Neuronal stem cell (in vitro differentiated cells): ENCODE results near the gene MDP1.
A peak's percentile ranks its signal among the peaks of the same experiment; 100 is the strongest.

Source experiments
- DNase-seq: peaks from one replicate; pipeline ENCODE4 v3.0.0-alpha.2; 2013; ENCODE audit warnings: low spot score
- H2AFZ ChIP-seq: one replicate; pipeline ENCODE4 v1.6.1; 2013; ENCODE audit warnings: mild to moderate bottlenecking, low read length, inconsistent platforms
- H2AK5ac ChIP-seq: 2 replicates; pipeline ENCODE4 v1.6.1; 2013; ENCODE audit warnings: low read depth, mild to moderate bottlenecking, inconsistent platforms, low read length, moderate library complexity, mixed read lengths
- H2BK120ac ChIP-seq: 2 replicates; pipeline ENCODE4 v1.6.1; 2013; ENCODE audit warnings: low read depth, mild to moderate bottlenecking, inconsistent platforms, low read length, moderate library complexity, mixed read lengths
- H2BK12ac ChIP-seq: one replicate; pipeline ENCODE4 v1.6.1; 2013; ENCODE audit warnings: low read length, inconsistent platforms
- H2BK15ac ChIP-seq: 2 replicates; pipeline ENCODE4 v1.6.1; 2013; ENCODE audit warnings: mild to moderate bottlenecking, low read length, inconsistent platforms, mixed read lengths
- H2BK5ac ChIP-seq: one replicate; pipeline ENCODE4 v1.6.1; 2013; ENCODE audit warnings: inconsistent platforms, mild to moderate bottlenecking, low read length, moderate library complexity
- H3K14ac ChIP-seq: one replicate; pipeline ENCODE4 v1.6.1; 2013; ENCODE audit warnings: low read length, inconsistent platforms
- H3K18ac ChIP-seq: 2 replicates; pipeline ENCODE4 v1.6.1; 2013; ENCODE audit warnings: low read length, inconsistent platforms
- H3K23ac ChIP-seq: 2 replicates; pipeline ENCODE4 v1.6.1; 2013; ENCODE audit warnings: low read depth, mild to moderate bottlenecking, mixed read lengths, low read length, inconsistent platforms; ENCODE audit not compliant: poor library complexity
- H3K27ac ChIP-seq: replicated peaks from 3 replicates; pipeline ENCODE4 v1.5.1; 2013; ENCODE audit warnings: low read length, inconsistent platforms
- H3K27me3 ChIP-seq, 3 experiments: 2 replicates each; pipeline ENCODE4 v1.6.1; 2013; ENCODE audit warnings: low read length in 3 of 3, mild to moderate bottlenecking in 2 of 3, inconsistent platforms in 1 of 3, low read depth in 1 of 3, mixed read lengths in 1 of 3, moderate library complexity in 1 of 3; ENCODE audit not compliant: control insufficient read depth in 3 of 3, insufficient read depth in 3 of 3
- H3K36me3 ChIP-seq, 2 donors: replicated peaks in 1 of 2; 2 replicates each; pipeline ENCODE4 v1.6.1; 2013; ENCODE audit warnings: low read length in 2 of 2; ENCODE audit not compliant: control insufficient read depth in 2 of 2, insufficient read depth in 2 of 2
- H3K4ac ChIP-seq: 2 replicates; pipeline ENCODE4 v1.6.1; 2013; ENCODE audit warnings: inconsistent platforms, mild to moderate bottlenecking, low read length, moderate library complexity
- H3K4me1 ChIP-seq, 2 donors: 1 replicate in 1 of 2; 2 replicates in 1 of 2; pipeline ENCODE4 v1.6.1; 2013; ENCODE audit warnings: low read length in 2 of 2, low read depth in 1 of 2; ENCODE audit not compliant: control insufficient read depth in 2 of 2, insufficient read depth in 1 of 2
- H3K4me2 ChIP-seq: one replicate; pipeline ENCODE4 v1.6.1; 2013; ENCODE audit warnings: mild to moderate bottlenecking, low read length, inconsistent platforms; ENCODE audit not compliant: insufficient read depth, poor library complexity, severe bottlenecking
- H3K4me3 ChIP-seq, 2 donors: 2 replicates each; pipeline ENCODE4 v1.5.1; 2013; ENCODE audit warnings: low read length in 2 of 2, mild to moderate bottlenecking in 2 of 2, inconsistent platforms in 1 of 2, moderate library complexity in 1 of 2
- H3K79me1 ChIP-seq: one replicate; pipeline ENCODE4 v1.6.1; 2013; ENCODE audit warnings: low read depth, mild to moderate bottlenecking, inconsistent platforms, low read length, moderate library complexity
- H3K9ac ChIP-seq: one replicate; pipeline ENCODE4 v1.6.1; 2013; ENCODE audit warnings: mild to moderate bottlenecking, low read depth, low read length, inconsistent platforms; ENCODE audit not compliant: poor library complexity
- H3K9me3 ChIP-seq, 2 donors: replicated peaks in 1 of 2; 2 replicates each; pipeline versions ENCODE3 to v1.6.1; 2013; ENCODE audit warnings: low read length in 2 of 2, mild to moderate bottlenecking in 2 of 2, inconsistent platforms in 1 of 2, low read depth in 1 of 2, mixed read lengths in 1 of 2, moderate library complexity in 1 of 2; ENCODE audit not compliant: control insufficient read depth in 2 of 2, insufficient read depth in 1 of 2
- H4K8ac ChIP-seq: one replicate; pipeline ENCODE4 v1.6.1; 2013; ENCODE audit warnings: low read depth, mild to moderate bottlenecking, inconsistent platforms, low read length, moderate library complexity
- H4K91ac ChIP-seq: one replicate; pipeline ENCODE4 v1.6.1; 2013; ENCODE audit warnings: low read length, low read depth, mild to moderate bottlenecking, inconsistent platforms; ENCODE audit not compliant: poor library complexity
- WGBS, 2 donors: extraction: QIAGEN DNeasy Blood & Tissue Kit; methylation state at CpG; one replicate each; pipeline ENCODE4 v1.1.7; 2013; ENCODE audit warnings: missing lambda C conversion rate in 2 of 2, mixed read lengths in 1 of 2; ENCODE audit not compliant: insufficient read length in 2 of 2, insufficient replicate concordance in 1 of 2; ENCODE audit errors: extremely low coverage in 2 of 2; 5-methylcytosine and 5-hydroxymethylcytosine counted together

MDP1 gene

GRCh38 chr14:24172871-24173281, 43.0 kb downstream of the MDP1 start:
- Histone ChIP-seq H3K9me3 (no peaks in the 10 kb centered on the region), H4K91ac (no peak overlapping the region), H3K4me2 (peak overlapping the region; percentile 92), H2BK12ac (no peak overlapping the region), H3K79me1 (peaks cover 9% of the 10 kb centered on the region), H3K4me1 (peaks cover 0 to 8% of the 10 kb centered on the region in 2 donors), H3K14ac (peak overlapping the region; percentile 9), H3K4me3 (peak overlapping the region in 1 of 2 donors; percentile 91), H3K9ac (peak overlapping the region; percentile 64), H2BK15ac (peak overlapping the region; percentile 65), H3K4ac (no peak overlapping the region), H2BK120ac (no peak overlapping the region), H3K27ac (no peak overlapping the region), H3K36me3 (peaks cover 7 to 26% of the 10 kb centered on the region in 2 donors), H4K8ac (no peak overlapping the region), H3K18ac (no peak overlapping the region), H3K27me3 (no peaks in the 10 kb centered on the region), H2AK5ac (peak overlapping the region; percentile 99), H2BK5ac (no peak overlapping the region), H2AFZ (no peak overlapping the region), H3K23ac (peak overlapping the region; percentile 61)
- DNase-seq: no peak
- WGBS, 2 donors: no CpG with 5 or more reads among the region's 20 CpGs

GRCh38 chr14:24172261-24172860, 43.5 kb downstream of the MDP1 start:
- Histone ChIP-seq H3K4ac (no peak overlapping the region), H2BK5ac (no peak overlapping the region), H3K27me3 (no peaks in the 10 kb centered on the region), H3K4me1 (peaks cover 0 to 8% of the 10 kb centered on the region in 2 donors), H3K23ac (peak overlapping the region; percentile 61), H2AFZ (no peak overlapping the region), H2BK120ac (no peak overlapping the region), H2BK15ac (peak overlapping the region; percentile 65), H3K9me3 (no peaks in the 10 kb centered on the region), H3K4me3 (peak overlapping the region; percentile 1 to 91), H3K27ac (peak overlapping the region; percentile 63), H4K91ac (no peak overlapping the region), H3K18ac (peak overlapping the region; percentile 96), H3K14ac (peak overlapping the region; percentile 85), H3K79me1 (peaks cover 9% of the 10 kb centered on the region), H3K36me3 (peaks cover 5 to 23% of the 10 kb centered on the region in 2 donors), H2BK12ac (peak overlapping the region; percentile 24), H3K9ac (peak overlapping the region; percentile 82), H2AK5ac (peak overlapping the region; percentile 99), H3K4me2 (peak overlapping the region; percentile 92), H4K8ac (no peak overlapping the region)
- WGBS, 2 donors: no CpG with 5 or more reads among the region's 30 CpGs
- DNase-seq: no peak

GRCh38 chr14:24171422-24172260, 44.2 kb downstream of the MDP1 start, which contains the start of gene REC8:
TSS of gene REC8 (plus strand) at chr14:24172080. CDS start at chr14:24172553, 473 bp downstream.
- Histone ChIP-seq H3K79me1 (peaks cover 9% of the 10 kb centered on the region), H3K18ac (peak within 1 kb of the TSS; percentile 96), H2BK15ac (peak within 1 kb of the TSS; percentile 65), H3K27ac (peak within 1 kb of the TSS; percentile 65), H3K4me2 (peak within 1 kb of the TSS; percentile 92), H3K4ac (no peak within 1 kb of the TSS), H3K9ac (peak within 1 kb of the TSS; percentile 82), H2BK12ac (peak within 1 kb of the TSS; percentile 24), H2AFZ (no peak within 1 kb of the TSS), H3K27me3 (no peaks in the 10 kb centered on the region), H3K9me3 (no peaks in the 10 kb centered on the region), H2BK5ac (no peak within 1 kb of the TSS), H2AK5ac (peak within 1 kb of the TSS; percentile 99), H4K8ac (no peak within 1 kb of the TSS), H3K4me1 (peaks cover 0 to 8% of the 10 kb centered on the region in 2 donors), H3K23ac (peak within 1 kb of the TSS; percentile 61), H3K4me3 (peak within 1 kb of the TSS; percentile 1 to 91), H2BK120ac (no peak within 1 kb of the TSS), H4K91ac (no peak within 1 kb of the TSS), H3K14ac (peak within 1 kb of the TSS; percentile 85), H3K36me3 (peaks cover 6 to 18% of the 10 kb centered on the region in 2 donors)
- DNase-seq: peak; percentile 94
- WGBS, 2 donors: no CpG with 5 or more reads among the region's 63 CpGs
